Mesothelial cell of epicardium (in vitro differentiated cells): ENCODE results near the gene SLIT3. TPM values are rescaled to one million over a fixed set of nuclear protein-coding genes. Genes with fewer than 3 reads are reported as not detected.

Source experiments
- DNase-seq, 2 experiments: peaks; one replicate each; pipeline ENCODE4 v3.0.0; 2021; ENCODE audit warnings: low spot score in 2 of 2; ENCODE audit not compliant: unreplicated experiment in 2 of 2
- H3K27ac Mint-ChIP-seq: 2 replicates; pipeline ENCODE4 v1.8.0; 2021; ENCODE audit warnings: mixed read lengths
- H3K27me3 Mint-ChIP-seq: 2 replicates; pipeline ENCODE4 v1.8.0; 2021; ENCODE audit warnings: low read depth, mixed read lengths
- H3K36me3 Mint-ChIP-seq: 2 replicates; pipeline ENCODE4 v1.8.0; 2021; ENCODE audit warnings: mixed read lengths
- H3K4me1 Mint-ChIP-seq: 2 replicates; pipeline ENCODE4 v1.8.0; 2021; ENCODE audit warnings: mixed read lengths
- H3K4me3 Mint-ChIP-seq: 2 replicates; pipeline ENCODE4 v1.8.0; 2021; ENCODE audit warnings: mild to moderate bottlenecking, moderate library complexity, mixed read lengths
- H3K9me3 Mint-ChIP-seq: 2 replicates; pipeline ENCODE4 v1.8.0; 2021; ENCODE audit warnings: mixed read lengths
- total RNA-seq: library from RNA; stranded (reverse); gene quantifications from 3 replicates; pipeline ENCODE4 v1.2.1, GENCODE V29; 2021
- TF ChIP-seq, protein P1 (sequence below): fragments of 200-600 bp; sonication (generic); IDR thresholded peaks from one replicate; pipeline ENCODE4 v1.5.0; 2021; ENCODE audit warnings: antibody characterized with exemption; ENCODE audit not compliant: unreplicated experiment

SLIT3 gene
- total RNA-seq, 1 donor from 2014 or later = 65.1 TPM

DNA sequence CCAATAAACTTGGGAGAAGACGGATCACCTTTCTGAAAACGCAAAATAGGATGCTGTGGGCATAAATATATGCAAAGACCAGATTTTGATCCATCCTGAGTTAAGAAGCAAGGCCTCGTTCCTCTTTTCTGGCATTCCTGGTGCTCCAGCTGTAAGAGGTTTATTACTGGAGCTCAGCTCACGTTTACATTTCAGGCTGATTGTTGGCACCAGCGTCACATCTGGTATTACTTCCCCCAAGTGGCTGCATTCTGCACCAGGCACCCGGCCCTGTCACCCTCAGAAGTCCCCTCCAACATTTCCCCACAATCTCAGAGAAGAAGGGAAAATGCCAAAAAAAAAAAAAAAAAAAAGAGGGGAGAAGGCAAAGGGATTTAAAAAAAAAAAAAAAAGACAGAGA, 348.7 kb downstream of the SLIT3 start:
- H3K9me3 Mint-ChIP-seq = no peaks in the 10 kb centered on the region
- no peak overlapping the region for H3K4me3 Mint-ChIP-seq
- no peaks in the 10 kb centered on the region for H3K36me3 Mint-ChIP-seq
- H3K27ac Mint-ChIP-seq = no peak overlapping the region
- H3K27me3 Mint-ChIP-seq = no peaks in the 10 kb centered on the region
- H3K4me1 Mint-ChIP-seq = peaks cover 7% of the 10 kb centered on the region
- DNase-seq = no peak
- TF ChIP-seq, protein P1, sequence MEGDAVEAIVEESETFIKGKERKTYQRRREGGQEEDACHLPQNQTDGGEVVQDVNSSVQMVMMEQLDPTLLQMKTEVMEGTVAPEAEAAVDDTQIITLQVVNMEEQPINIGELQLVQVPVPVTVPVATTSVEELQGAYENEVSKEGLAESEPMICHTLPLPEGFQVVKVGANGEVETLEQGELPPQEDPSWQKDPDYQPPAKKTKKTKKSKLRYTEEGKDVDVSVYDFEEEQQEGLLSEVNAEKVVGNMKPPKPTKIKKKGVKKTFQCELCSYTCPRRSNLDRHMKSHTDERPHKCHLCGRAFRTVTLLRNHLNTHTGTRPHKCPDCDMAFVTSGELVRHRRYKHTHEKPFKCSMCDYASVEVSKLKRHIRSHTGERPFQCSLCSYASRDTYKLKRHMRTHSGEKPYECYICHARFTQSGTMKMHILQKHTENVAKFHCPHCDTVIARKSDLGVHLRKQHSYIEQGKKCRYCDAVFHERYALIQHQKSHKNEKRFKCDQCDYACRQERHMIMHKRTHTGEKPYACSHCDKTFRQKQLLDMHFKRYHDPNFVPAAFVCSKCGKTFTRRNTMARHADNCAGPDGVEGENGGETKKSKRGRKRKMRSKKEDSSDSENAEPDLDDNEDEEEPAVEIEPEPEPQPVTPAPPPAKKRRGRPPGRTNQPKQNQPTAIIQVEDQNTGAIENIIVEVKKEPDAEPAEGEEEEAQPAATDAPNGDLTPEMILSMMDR = no peak

DNA sequence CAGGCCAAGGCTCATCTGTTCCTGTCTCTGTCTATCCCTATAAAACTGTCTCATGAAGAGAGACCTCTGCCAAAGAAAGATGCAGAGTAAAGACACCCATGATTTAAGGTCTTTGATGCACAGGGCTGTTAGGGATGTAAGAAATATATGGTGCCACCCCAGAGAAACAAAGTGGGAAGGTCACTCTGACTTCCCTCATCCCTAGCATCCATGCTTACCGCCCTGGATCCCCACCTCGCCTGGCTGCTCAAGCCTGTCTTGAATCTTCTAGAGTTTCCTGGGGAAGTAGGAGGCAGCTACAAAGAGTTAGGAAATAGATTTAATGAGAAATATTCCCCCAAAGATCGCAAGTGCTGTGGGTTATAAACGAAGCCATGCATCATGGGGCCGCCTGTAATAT, 349.2 kb downstream of the SLIT3 start:
- H3K27me3 Mint-ChIP-seq = no peaks in the 10 kb centered on the region
- H3K27ac Mint-ChIP-seq = no peak overlapping the region
- TF ChIP-seq, protein P1 = no peak
- H3K36me3 Mint-ChIP-seq = no peaks in the 10 kb centered on the region
- no peak for DNase-seq
- H3K4me3 Mint-ChIP-seq = no peak overlapping the region
- H3K9me3 Mint-ChIP-seq = no peaks in the 10 kb centered on the region
- H3K4me1 Mint-ChIP-seq = peaks cover 11% of the 10 kb centered on the region

DNA sequence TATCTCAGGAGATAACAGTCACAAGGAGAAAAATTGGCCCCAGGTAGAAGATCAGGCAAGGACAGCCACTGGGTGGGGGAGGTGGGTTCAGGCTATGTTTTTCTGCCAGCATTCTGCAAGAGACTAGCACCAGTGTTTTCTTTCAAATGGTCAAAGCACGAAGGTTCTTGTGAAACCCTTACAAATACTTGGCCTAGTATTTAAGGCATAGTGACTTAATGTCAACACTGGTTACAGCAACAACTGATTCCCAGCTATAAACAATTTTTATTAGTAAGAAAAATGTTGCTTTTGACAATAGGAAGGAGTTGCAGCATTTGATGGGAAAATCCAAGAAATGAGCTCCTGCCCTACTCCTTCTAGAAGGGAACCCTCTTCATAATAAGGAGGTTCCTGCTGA, 349.6 kb downstream of the SLIT3 start:
- Mint-ChIP-seq H3K4me1 (peaks cover 14% of the 10 kb centered on the region), H3K27ac (no peak overlapping the region), H3K36me3 (no peaks in the 10 kb centered on the region), H3K9me3 (no peaks in the 10 kb centered on the region), H3K4me3 (no peak overlapping the region), H3K27me3 (no peaks in the 10 kb centered on the region)
- TF ChIP-seq, protein P1 = no peak
- no peak for DNase-seq

DNA sequence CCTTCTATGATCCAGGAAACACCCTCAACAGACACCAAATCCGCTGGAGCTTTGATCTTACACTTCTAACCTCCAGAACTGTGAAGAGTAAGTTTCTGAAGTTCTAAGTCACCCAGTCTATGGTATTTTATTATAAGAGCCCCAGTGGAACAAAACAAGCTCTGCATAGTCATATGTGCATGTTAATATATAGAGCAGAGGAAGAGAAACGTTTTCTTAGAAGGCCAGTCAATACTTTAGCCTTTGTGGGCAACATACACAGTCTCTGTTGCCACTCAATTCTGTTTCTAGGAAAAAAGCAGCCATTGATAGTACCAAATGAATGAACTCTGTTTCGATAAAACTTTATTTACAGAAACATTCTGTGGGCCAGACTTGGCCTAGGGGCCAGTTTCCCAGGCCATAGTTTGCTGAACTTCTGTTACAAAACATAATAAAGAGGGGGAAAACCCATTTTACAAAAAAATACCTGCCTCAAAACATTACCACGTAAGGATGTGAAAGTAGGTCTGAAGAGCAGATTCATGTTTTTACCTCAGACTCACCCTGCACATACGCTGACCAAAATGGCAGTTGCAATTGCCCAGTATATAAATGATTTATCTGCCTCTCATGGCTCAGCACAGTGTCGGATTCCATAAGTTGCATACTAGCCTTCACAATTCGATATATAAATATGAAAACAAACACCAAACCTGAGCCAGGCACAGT, 350.5 kb downstream of the SLIT3 start:
- TF ChIP-seq, protein P1 = no peak
- H3K4me3 Mint-ChIP-seq = no peak overlapping the region

DNA sequence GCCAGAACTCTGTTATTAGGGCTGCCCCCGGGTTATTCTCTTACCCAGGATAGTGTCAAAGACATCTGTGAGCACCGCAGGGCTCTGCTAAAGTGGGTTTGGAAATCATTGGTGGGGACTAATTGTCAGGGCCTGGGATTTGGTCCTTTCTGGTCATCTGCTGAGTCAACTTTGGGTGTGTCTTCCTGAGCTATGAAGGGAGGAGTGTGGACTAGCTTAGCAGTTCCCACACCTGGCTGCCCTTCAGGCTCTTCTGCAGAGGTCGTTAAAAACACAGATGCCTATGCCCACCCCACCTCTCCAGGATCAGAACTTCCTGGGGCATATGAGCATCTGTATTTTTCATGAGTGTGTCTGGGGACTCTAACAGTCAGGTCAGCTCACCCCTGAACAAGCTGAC, 352.2 kb downstream of the SLIT3 start:
- H3K4me3 Mint-ChIP-seq = no peak overlapping the region
- TF ChIP-seq, protein P1 = no peak
- no peaks in the 10 kb centered on the region for H3K27me3 Mint-ChIP-seq
- H3K36me3 Mint-ChIP-seq = no peaks in the 10 kb centered on the region
- no peak for DNase-seq
- H3K27ac Mint-ChIP-seq = no peak overlapping the region
- peaks cover 36% of the 10 kb centered on the region for H3K4me1 Mint-ChIP-seq
- no peaks in the 10 kb centered on the region for H3K9me3 Mint-ChIP-seq

More for the DNA sequence above, 350.5 kb downstream of the SLIT3 start:
- no peaks in the 10 kb centered on the region for H3K36me3 Mint-ChIP-seq
- H3K9me3 Mint-ChIP-seq = no peaks in the 10 kb centered on the region
- H3K4me1 Mint-ChIP-seq = peaks cover 23% of the 10 kb centered on the region
- no peak overlapping the region for H3K27ac Mint-ChIP-seq
- no peak for DNase-seq
- no peaks in the 10 kb centered on the region for H3K27me3 Mint-ChIP-seq
